ENCODE measurements around the gene WDR43.
A peak's percentile ranks its signal among the peaks of the same experiment; 100 is the strongest.

Gene WDR43

GRCh38 chr2:28894470-28895188, at the start of gene WDR43:
TSS of gene WDR43 (plus strand) at chr2:28894667. CDS start at chr2:28894699, 32 bp downstream.
- peak; percentile 95 for DNase-seq

GRCh38 chr2:28855193-28855592, 39.3 kb upstream of the WDR43 start:
- DNase-seq: no peak

- DNase-seq: no peak
Observed at GRCh38 chr2:28855977-28856376, 38.5 kb upstream of the WDR43 start.

GRCh38 chr2:28868611-28869010, 25.9 kb upstream of the WDR43 start:
- no peak for DNase-seq

- no peak for DNase-seq
Observed at GRCh38 chr2:28869494-28870145, 24.8 kb upstream of the WDR43 start.

GRCh38 chr2:28870146-28870891, 24.1 kb upstream of the WDR43 start, which contains the start of gene TRMT61B:
TSS of gene TRMT61B (minus strand) at chr2:28870309. CDS start at chr2:28870277, 32 bp downstream.
- DNase-seq: peak; percentile 93

- no peak for DNase-seq
Observed at GRCh38 chr2:28871620-28872019, 22.8 kb upstream of the WDR43 start.

- no peak for DNase-seq
Observed at GRCh38 chr2:28880193-28880592, 14.3 kb upstream of the WDR43 start.

GRCh38 chr2:28893488-28893887, 979 bp upstream of the WDR43 start:
- DNase-seq: no peak

GRCh38 chr2:28895189-28895893, 874 bp downstream of the WDR43 start:
- no peak for DNase-seq

- DNase-seq: no peak
Observed at GRCh38 chr2:28896906-28897305, 2.4 kb downstream of the WDR43 start.

- DNase-seq: no peak
Observed at GRCh38 chr2:28898048-28898447, 3.6 kb downstream of the WDR43 start.

GRCh38 chr2:28901202-28901601, 6.7 kb downstream of the WDR43 start:
- no peak for DNase-seq

- no peak for DNase-seq
Observed at GRCh38 chr2:28901841-28902240, 7.4 kb downstream of the WDR43 start.

- DNase-seq: no peak
Observed at GRCh38 chr2:28902584-28902983, 8.1 kb downstream of the WDR43 start.

- DNase-seq: no peak
Observed at GRCh38 chr2:28904295-28904694, 9.8 kb downstream of the WDR43 start.

GRCh38 chr2:28904802-28905457, 10.5 kb downstream of the WDR43 start:
- no peak for DNase-seq

- DNase-seq: no peak
Observed at GRCh38 chr2:28905533-28905932, 11.1 kb downstream of the WDR43 start.

- DNase-seq: no peak
Observed at GRCh38 chr2:28906376-28906775, 11.9 kb downstream of the WDR43 start.

GRCh38 chr2:28906821-28907220, 12.4 kb downstream of the WDR43 start:
- no peak for DNase-seq

- no peak for DNase-seq
Observed at GRCh38 chr2:28908172-28908571, 13.7 kb downstream of the WDR43 start.

- no peak for DNase-seq
Observed at GRCh38 chr2:28909655-28910353, 15.3 kb downstream of the WDR43 start.
